ENCODE measurements around the gene CNTLN.
"Not testable (repeated sequence)": the region's sequence is repeated elsewhere in the genome, so short reads cannot be mapped to it uniquely, and the experiment has no call there.

The CNTLN gene

GRCh38 chr9:17315341-17315740, 180.5 kb downstream of the CNTLN start:
- DNase-seq = no peak

- DNase-seq = no peak
Measured at GRCh38 chr9:17318821-17319320, 184.0 kb downstream of the CNTLN start.

- DNase-seq = no peak
Measured at GRCh38 chr9:17319864-17320263, 185.0 kb downstream of the CNTLN start.

GRCh38 chr9:17322882-17323864, 188.3 kb downstream of the CNTLN start:
- no peak for DNase-seq

GRCh38 chr9:17328331-17328730, 193.5 kb downstream of the CNTLN start:
- no peak for DNase-seq

GRCh38 chr9:17330097-17330496, 195.3 kb downstream of the CNTLN start:
- DNase-seq = no peak

GRCh38 chr9:17332115-17332514, 197.3 kb downstream of the CNTLN start:
- no peak for DNase-seq

GRCh38 chr9:17339156-17339555, 204.3 kb downstream of the CNTLN start:
- DNase-seq = no peak

- DNase-seq = no peak
Measured at GRCh38 chr9:17342696-17343095, 207.9 kb downstream of the CNTLN start.

GRCh38 chr9:17349831-17350230, 215.0 kb downstream of the CNTLN start:
- no peak for DNase-seq

- not testable (repeated sequence) for DNase-seq
Measured at GRCh38 chr9:17354006-17354405, 219.2 kb downstream of the CNTLN start.

GRCh38 chr9:17361378-17361777, 226.5 kb downstream of the CNTLN start:
- no peak for DNase-seq

- DNase-seq = no peak
Measured at GRCh38 chr9:17367035-17367434, 232.2 kb downstream of the CNTLN start.

- DNase-seq = no peak
Measured at GRCh38 chr9:17380126-17380861, 245.5 kb downstream of the CNTLN start.

- DNase-seq = no peak
Measured at GRCh38 chr9:17387565-17387964, 252.7 kb downstream of the CNTLN start.

GRCh38 chr9:17389026-17389425, 254.2 kb downstream of the CNTLN start:
- no peak for DNase-seq

- no peak for DNase-seq
Measured at GRCh38 chr9:17394881-17395510, 260.2 kb downstream of the CNTLN start.

GRCh38 chr9:17397166-17397728, 262.4 kb downstream of the CNTLN start:
- not testable (repeated sequence) for DNase-seq

- no peak for DNase-seq
Measured at GRCh38 chr9:17398350-17398749, 263.5 kb downstream of the CNTLN start.

- DNase-seq = no peak
Measured at GRCh38 chr9:17401858-17402257, 267.0 kb downstream of the CNTLN start.

- no peak for DNase-seq
Measured at GRCh38 chr9:17402309-17402708, 267.5 kb downstream of the CNTLN start.

GRCh38 chr9:17403539-17403938, 268.7 kb downstream of the CNTLN start:
- no peak for DNase-seq

GRCh38 chr9:17414986-17415385, 280.1 kb downstream of the CNTLN start:
- no peak for DNase-seq

All from activated CD4-positive, alpha-beta T cell treated with anti-CD3 and anti-CD28 coated beads, Interleukin-2, amount 50 U/mL, for 48 hours (primary cell).